GM23338 (cell line): ENCODE measurements around the gene FNDC3B. TPM values are rescaled to one million over a fixed set of nuclear protein-coding genes. Genes with fewer than 3 reads are reported as not detected.

Source experiments
- ATAC-seq: fragments of 200-7000 bp; cut with Tn5 transposase; 3 replicates; pipeline ENCODE4 v1.9.1; 2020
- DNase-seq: peaks from one replicate; pipeline ENCODE4 v3.0.0-alpha.2; 2015; ENCODE audit warnings: low spot score
- H2AFZ ChIP-seq: fragments of 200-600 bp; sonication (generic); 2 replicates; pipeline ENCODE4 v1.8.0; 2016; ENCODE audit warnings: antibody characterized with exemption, mild to moderate bottlenecking, moderate library complexity
- H3F3A ChIP-seq: fragments of 200-600 bp; sonication (generic); replicated peaks from 2 replicates; pipeline ENCODE4 v1.8.0; 2017; ENCODE audit warnings: antibody characterized with exemption, mixed run types, low read depth
- H3K27ac ChIP-seq: fragments of 200-600 bp; sonication (generic); 2 replicates; pipeline ENCODE4 v1.6.1; 2016; ENCODE audit warnings: low read depth
- H3K27me3 ChIP-seq: fragments of 200-600 bp; sonication (generic); 2 replicates; pipeline ENCODE4 v1.8.0; 2016; ENCODE audit warnings: mild to moderate bottlenecking, mixed run types, moderate library complexity; ENCODE audit not compliant: insufficient read depth
- H3K36me3 ChIP-seq: fragments of 200-600 bp; sonication (generic); 2 replicates; pipeline ENCODE4 v1.8.0; 2016; ENCODE audit warnings: mild to moderate bottlenecking; ENCODE audit not compliant: insufficient read depth
- H3K4me1 ChIP-seq: fragments of 200-600 bp; sonication (generic); 2 replicates; pipeline ENCODE4 v1.8.0; 2016; ENCODE audit warnings: mild to moderate bottlenecking, moderate library complexity; ENCODE audit not compliant: insufficient read depth
- H3K4me2 ChIP-seq: fragments of 200-600 bp; sonication (generic); 2 replicates; pipeline ENCODE4 v1.7.1; 2017; ENCODE audit warnings: mixed run types
- H3K4me3 ChIP-seq: fragments of 200-600 bp; sonication (generic); 2 replicates; pipeline ENCODE4 v1.6.1; 2016; ENCODE audit warnings: mixed run types
- H3K79me2 ChIP-seq: fragments of 200-600 bp; sonication (generic); replicated peaks from 2 replicates; pipeline ENCODE4 v1.8.0; 2017; ENCODE audit warnings: mild to moderate bottlenecking; ENCODE audit not compliant: insufficient read depth
- H3K9me2 ChIP-seq: fragments of 200-600 bp; sonication (generic); 2 replicates; pipeline ENCODE4 v1.8.0; 2017; ENCODE audit not compliant: insufficient read depth
- H4K20me1 ChIP-seq: fragments of 200-600 bp; sonication (generic); replicated peaks from 2 replicates; pipeline ENCODE4 v1.8.0; 2017; ENCODE audit warnings: mild to moderate bottlenecking; ENCODE audit not compliant: insufficient read depth
- H3K27ac Mint-ChIP-seq: 2 replicates; pipeline ENCODE4 v1.8.0; 2020; ENCODE audit warnings: inconsistent platforms, mild to moderate bottlenecking, moderate library complexity, mixed read lengths
- H3K27me3 Mint-ChIP-seq: 3 replicates; pipeline ENCODE4 v1.8.0; 2022; ENCODE audit warnings: low read depth, mild to moderate bottlenecking, moderate library complexity, mixed read lengths, inconsistent platforms; ENCODE audit not compliant: insufficient read depth, poor library complexity
- H3K36me3 Mint-ChIP-seq: 3 replicates; pipeline ENCODE4 v1.8.0; 2021; ENCODE audit warnings: low read depth, mild to moderate bottlenecking, inconsistent platforms, moderate library complexity, mixed read lengths
- H3K4me1 Mint-ChIP-seq: 3 replicates; pipeline ENCODE4 v1.8.0; 2020; ENCODE audit warnings: mild to moderate bottlenecking, inconsistent platforms, mixed read lengths
- H3K4me3 Mint-ChIP-seq: 3 replicates; pipeline ENCODE4 v1.8.0; 2021; ENCODE audit warnings: moderate library complexity, mild to moderate bottlenecking, inconsistent platforms, mixed read lengths
- H3K9me3 Mint-ChIP-seq: 3 replicates; pipeline ENCODE4 v1.8.0; 2020; ENCODE audit warnings: moderate library complexity, mild to moderate bottlenecking, inconsistent platforms, mixed read lengths
- CREB1 ChIP-seq: fragments of 250-450 bp; sonication (Bioruptor Pico); IDR thresholded peaks from 2 replicates; pipeline ENCODE4 v1.5.0; 2020; ENCODE audit warnings: low read depth, mild to moderate bottlenecking, moderate library complexity
- EZH2 ChIP-seq: fragments of 200-600 bp; sonication (generic); IDR thresholded peaks from one replicate; pipeline ENCODE4 v1.8.0; 2017; ENCODE audit warnings: antibody characterized with exemption, mild to moderate bottlenecking, low read depth; ENCODE audit not compliant: unreplicated experiment
- EZH2phosphoT487 ChIP-seq: fragments of 200-600 bp; sonication (generic); IDR thresholded peaks from one replicate; pipeline ENCODE4 v1.8.1; 2018; ENCODE audit warnings: antibody characterized with exemption; ENCODE audit not compliant: unreplicated experiment
- JUNB ChIP-seq: IDR thresholded peaks from one replicate; pipeline ENCODE4 v1.6.1; 2016; ENCODE audit warnings: antibody characterized with exemption; ENCODE audit not compliant: unreplicated experiment
- NANOG ChIP-seq: IDR thresholded peaks from 2 replicates; pipeline ENCODE4 v1.6.1; 2016; ENCODE audit warnings: antibody characterized with exemption, borderline replicate concordance
- POLR2AphosphoS5 ChIP-seq: IDR thresholded peaks from 2 replicates; pipeline ENCODE4 v1.6.1; 2016; ENCODE audit warnings: antibody characterized with exemption, low read depth
- STAT1 ChIP-seq: IDR thresholded peaks from one replicate; pipeline ENCODE4 v1.6.1; 2016; ENCODE audit warnings: antibody characterized with exemption; ENCODE audit not compliant: unreplicated experiment
- ZNF114 ChIP-seq: fragments of 250-450 bp; sonication (Bioruptor Pico); IDR thresholded peaks from 2 replicates; pipeline ENCODE4 v1.5.0; 2020; ENCODE audit warnings: mild to moderate bottlenecking, moderate library complexity
- ZNF331 ChIP-seq: fragments of 250-450 bp; sonication (Bioruptor Pico); IDR thresholded peaks from 2 replicates; pipeline ENCODE4 v1.5.0; 2020; ENCODE audit warnings: low read depth, mild to moderate bottlenecking, moderate library complexity
- polyA plus RNA-seq: library from polyadenylated mRNA; unstranded; fragments of >200 nt; fragmentation: Nextera tagmentation; extraction: Ambion mirVana; gene quantifications from 2 replicates; pipeline ENCODE4 v1.2.1, GENCODE V29; 2016
- total RNA-seq: library from RNA; depleted of rRNA; stranded (reverse); fragments of >200 nt; shearing (Covaris generic); gene quantifications from 2 replicates; pipeline ENCODE4 v1.2.3, GENCODE V29; 2014
- TF ChIP-seq, protein P1 (sequence below): IDR thresholded peaks from 2 replicates; pipeline ENCODE4 v1.6.1; 2016; ENCODE audit warnings: antibody characterized with exemption
- TF ChIP-seq, protein P2 (sequence below), 2 experiments: fragments of 200-600 bp in 1 of 2; sonication (generic) in 1 of 2; conservative IDR thresholded peaks; 2 replicates each; pipeline versions ENCODE4 v1.5.1 to v1.6.1; 2016 to 2017; ENCODE audit warnings: antibody characterized with exemption in 2 of 2, low read depth in 2 of 2, mild to moderate bottlenecking in 2 of 2, moderate library complexity in 1 of 2
- TF ChIP-seq, protein P3 (sequence below): fragments of 250-450 bp; sonication (Bioruptor Pico); IDR thresholded peaks from 2 replicates; pipeline ENCODE4 v1.5.0; 2020; ENCODE audit warnings: mild to moderate bottlenecking, moderate library complexity

FNDC3B gene
- total and polyA plus RNA-seq, 2 experiments from 2014 or later = 19.1 to 55.4 TPM

DNA sequence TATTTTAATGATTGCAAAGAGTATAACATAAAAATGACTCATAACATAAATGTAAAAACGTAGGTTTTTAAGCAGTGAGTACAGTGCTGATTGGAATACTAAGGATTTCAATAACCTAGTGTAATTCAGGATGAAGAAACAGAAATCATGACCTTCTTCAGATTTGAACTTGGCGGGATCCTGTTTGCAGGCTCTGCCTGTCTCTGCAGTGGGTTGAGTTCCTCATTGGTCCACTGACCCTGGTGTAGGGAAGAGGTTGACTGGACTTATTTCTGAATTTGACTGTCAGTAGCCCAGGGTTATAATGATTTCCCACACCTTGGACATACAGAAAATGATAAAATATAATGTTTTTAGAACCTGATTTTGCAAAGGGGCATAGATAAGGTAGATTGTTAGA is 171.7 kb downstream of the FNDC3B start:
- no peaks in the 10 kb centered on the region for H3F3A ChIP-seq
- H3K79me2 ChIP-seq = peaks cover 89% of the 10 kb centered on the region
- peaks cover 1% of the 10 kb centered on the region; the same call in 2 of the 3 replicates for H3K9me3 Mint-ChIP-seq
- H2AFZ ChIP-seq = no peak overlapping the region
- DNase-seq = no peak
- no peak for ATAC-seq
- H3K27me3 ChIP-seq = no peaks in the 10 kb centered on the region
- peaks cover 5% of the 10 kb centered on the region; the same call in 1 of the 2 replicates for H4K20me1 ChIP-seq
- no peak overlapping the region for H3K27ac Mint-ChIP-seq
- H3K27me3 Mint-ChIP-seq = peaks cover 8% of the 10 kb centered on the region
- TF ChIP-seq POLR2AphosphoS5 = no peak
- peaks cover 14% of the 10 kb centered on the region; the same call in 2 of the 3 replicates for H3K36me3 Mint-ChIP-seq
- H3K4me2 ChIP-seq = no peak overlapping the region
- H3K27ac ChIP-seq = no peak overlapping the region
- H3K4me3 ChIP-seq = no peak overlapping the region
- peaks cover 24% of the 10 kb centered on the region for H3K4me1 ChIP-seq
- H3K9me2 ChIP-seq = no peaks in the 10 kb centered on the region
- peaks cover 40% of the 10 kb centered on the region for H3K4me1 Mint-ChIP-seq
- H3K4me3 Mint-ChIP-seq = no peak overlapping the region
- H3K36me3 ChIP-seq = no peaks in the 10 kb centered on the region

DNA sequence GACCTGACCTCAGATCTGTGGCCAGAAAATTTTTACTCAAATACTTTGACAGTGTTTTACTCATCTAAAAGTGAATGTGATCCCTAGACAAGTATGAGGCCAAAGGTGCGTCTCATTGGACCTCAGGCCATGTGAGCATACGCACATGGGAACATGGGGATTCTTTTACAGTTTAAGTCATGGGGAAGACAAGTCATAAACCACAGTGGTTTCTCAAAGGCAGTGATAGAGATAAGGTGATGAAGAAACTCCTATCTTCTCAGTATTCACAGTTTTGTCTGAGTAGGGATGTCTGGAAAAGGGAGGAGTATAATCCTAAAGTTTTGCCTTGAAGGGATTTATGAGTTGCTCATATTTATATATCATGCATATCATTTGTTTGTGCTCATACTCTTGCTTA is 173.8 kb downstream of the FNDC3B start:
- ATAC-seq (no peak), DNase-seq (no peak)
- Mint-ChIP-seq H3K4me1 (peaks cover 58% of the 10 kb centered on the region), H3K27me3 (peaks cover 9% of the 10 kb centered on the region), H3K36me3 (peaks cover 4% of the 10 kb centered on the region; the same call in 1 of the 3 replicates), H3K9me3 (no peaks in the 10 kb centered on the region), H3K27ac (no peak overlapping the region; the same call in 1 of the 2 replicates), H3K4me3 (no peak overlapping the region)
- Histone ChIP-seq H3K4me1 (peaks cover 43% of the 10 kb centered on the region), H4K20me1 (peaks cover 5% of the 10 kb centered on the region; the same call in 1 of the 2 replicates), H3K27ac (no peak overlapping the region), H3F3A (no peaks in the 10 kb centered on the region), H3K79me2 (peaks cover 78% of the 10 kb centered on the region), H3K27me3 (no peaks in the 10 kb centered on the region), H3K4me3 (no peak overlapping the region), H3K4me2 (no peak overlapping the region), H2AFZ (no peak overlapping the region), H3K9me2 (no peaks in the 10 kb centered on the region), H3K36me3 (no peaks in the 10 kb centered on the region)
- TF ChIP-seq JUNB = no peak
- TF ChIP-seq POLR2AphosphoS5 = no peak
- no peak for TF ChIP-seq EZH2phosphoT487
- TF ChIP-seq, protein P1, sequence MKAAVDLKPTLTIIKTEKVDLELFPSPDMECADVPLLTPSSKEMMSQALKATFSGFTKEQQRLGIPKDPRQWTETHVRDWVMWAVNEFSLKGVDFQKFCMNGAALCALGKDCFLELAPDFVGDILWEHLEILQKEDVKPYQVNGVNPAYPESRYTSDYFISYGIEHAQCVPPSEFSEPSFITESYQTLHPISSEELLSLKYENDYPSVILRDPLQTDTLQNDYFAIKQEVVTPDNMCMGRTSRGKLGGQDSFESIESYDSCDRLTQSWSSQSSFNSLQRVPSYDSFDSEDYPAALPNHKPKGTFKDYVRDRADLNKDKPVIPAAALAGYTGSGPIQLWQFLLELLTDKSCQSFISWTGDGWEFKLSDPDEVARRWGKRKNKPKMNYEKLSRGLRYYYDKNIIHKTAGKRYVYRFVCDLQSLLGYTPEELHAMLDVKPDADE = no peak
- TF ChIP-seq EZH2 = no peak
- no peak for TF ChIP-seq NANOG
- TF ChIP-seq CREB1 (CRISPR knock-in tag) = no peak
- TF ChIP-seq, protein P2, sequence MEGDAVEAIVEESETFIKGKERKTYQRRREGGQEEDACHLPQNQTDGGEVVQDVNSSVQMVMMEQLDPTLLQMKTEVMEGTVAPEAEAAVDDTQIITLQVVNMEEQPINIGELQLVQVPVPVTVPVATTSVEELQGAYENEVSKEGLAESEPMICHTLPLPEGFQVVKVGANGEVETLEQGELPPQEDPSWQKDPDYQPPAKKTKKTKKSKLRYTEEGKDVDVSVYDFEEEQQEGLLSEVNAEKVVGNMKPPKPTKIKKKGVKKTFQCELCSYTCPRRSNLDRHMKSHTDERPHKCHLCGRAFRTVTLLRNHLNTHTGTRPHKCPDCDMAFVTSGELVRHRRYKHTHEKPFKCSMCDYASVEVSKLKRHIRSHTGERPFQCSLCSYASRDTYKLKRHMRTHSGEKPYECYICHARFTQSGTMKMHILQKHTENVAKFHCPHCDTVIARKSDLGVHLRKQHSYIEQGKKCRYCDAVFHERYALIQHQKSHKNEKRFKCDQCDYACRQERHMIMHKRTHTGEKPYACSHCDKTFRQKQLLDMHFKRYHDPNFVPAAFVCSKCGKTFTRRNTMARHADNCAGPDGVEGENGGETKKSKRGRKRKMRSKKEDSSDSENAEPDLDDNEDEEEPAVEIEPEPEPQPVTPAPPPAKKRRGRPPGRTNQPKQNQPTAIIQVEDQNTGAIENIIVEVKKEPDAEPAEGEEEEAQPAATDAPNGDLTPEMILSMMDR (conservative IDR thresholded peaks at IDR 0.05; ENCODE audit: low read depth in 2 of 2) = no peak
- TF ChIP-seq STAT1 = no peak
- no peak for TF ChIP-seq ZNF114
- TF ChIP-seq, protein P3, sequence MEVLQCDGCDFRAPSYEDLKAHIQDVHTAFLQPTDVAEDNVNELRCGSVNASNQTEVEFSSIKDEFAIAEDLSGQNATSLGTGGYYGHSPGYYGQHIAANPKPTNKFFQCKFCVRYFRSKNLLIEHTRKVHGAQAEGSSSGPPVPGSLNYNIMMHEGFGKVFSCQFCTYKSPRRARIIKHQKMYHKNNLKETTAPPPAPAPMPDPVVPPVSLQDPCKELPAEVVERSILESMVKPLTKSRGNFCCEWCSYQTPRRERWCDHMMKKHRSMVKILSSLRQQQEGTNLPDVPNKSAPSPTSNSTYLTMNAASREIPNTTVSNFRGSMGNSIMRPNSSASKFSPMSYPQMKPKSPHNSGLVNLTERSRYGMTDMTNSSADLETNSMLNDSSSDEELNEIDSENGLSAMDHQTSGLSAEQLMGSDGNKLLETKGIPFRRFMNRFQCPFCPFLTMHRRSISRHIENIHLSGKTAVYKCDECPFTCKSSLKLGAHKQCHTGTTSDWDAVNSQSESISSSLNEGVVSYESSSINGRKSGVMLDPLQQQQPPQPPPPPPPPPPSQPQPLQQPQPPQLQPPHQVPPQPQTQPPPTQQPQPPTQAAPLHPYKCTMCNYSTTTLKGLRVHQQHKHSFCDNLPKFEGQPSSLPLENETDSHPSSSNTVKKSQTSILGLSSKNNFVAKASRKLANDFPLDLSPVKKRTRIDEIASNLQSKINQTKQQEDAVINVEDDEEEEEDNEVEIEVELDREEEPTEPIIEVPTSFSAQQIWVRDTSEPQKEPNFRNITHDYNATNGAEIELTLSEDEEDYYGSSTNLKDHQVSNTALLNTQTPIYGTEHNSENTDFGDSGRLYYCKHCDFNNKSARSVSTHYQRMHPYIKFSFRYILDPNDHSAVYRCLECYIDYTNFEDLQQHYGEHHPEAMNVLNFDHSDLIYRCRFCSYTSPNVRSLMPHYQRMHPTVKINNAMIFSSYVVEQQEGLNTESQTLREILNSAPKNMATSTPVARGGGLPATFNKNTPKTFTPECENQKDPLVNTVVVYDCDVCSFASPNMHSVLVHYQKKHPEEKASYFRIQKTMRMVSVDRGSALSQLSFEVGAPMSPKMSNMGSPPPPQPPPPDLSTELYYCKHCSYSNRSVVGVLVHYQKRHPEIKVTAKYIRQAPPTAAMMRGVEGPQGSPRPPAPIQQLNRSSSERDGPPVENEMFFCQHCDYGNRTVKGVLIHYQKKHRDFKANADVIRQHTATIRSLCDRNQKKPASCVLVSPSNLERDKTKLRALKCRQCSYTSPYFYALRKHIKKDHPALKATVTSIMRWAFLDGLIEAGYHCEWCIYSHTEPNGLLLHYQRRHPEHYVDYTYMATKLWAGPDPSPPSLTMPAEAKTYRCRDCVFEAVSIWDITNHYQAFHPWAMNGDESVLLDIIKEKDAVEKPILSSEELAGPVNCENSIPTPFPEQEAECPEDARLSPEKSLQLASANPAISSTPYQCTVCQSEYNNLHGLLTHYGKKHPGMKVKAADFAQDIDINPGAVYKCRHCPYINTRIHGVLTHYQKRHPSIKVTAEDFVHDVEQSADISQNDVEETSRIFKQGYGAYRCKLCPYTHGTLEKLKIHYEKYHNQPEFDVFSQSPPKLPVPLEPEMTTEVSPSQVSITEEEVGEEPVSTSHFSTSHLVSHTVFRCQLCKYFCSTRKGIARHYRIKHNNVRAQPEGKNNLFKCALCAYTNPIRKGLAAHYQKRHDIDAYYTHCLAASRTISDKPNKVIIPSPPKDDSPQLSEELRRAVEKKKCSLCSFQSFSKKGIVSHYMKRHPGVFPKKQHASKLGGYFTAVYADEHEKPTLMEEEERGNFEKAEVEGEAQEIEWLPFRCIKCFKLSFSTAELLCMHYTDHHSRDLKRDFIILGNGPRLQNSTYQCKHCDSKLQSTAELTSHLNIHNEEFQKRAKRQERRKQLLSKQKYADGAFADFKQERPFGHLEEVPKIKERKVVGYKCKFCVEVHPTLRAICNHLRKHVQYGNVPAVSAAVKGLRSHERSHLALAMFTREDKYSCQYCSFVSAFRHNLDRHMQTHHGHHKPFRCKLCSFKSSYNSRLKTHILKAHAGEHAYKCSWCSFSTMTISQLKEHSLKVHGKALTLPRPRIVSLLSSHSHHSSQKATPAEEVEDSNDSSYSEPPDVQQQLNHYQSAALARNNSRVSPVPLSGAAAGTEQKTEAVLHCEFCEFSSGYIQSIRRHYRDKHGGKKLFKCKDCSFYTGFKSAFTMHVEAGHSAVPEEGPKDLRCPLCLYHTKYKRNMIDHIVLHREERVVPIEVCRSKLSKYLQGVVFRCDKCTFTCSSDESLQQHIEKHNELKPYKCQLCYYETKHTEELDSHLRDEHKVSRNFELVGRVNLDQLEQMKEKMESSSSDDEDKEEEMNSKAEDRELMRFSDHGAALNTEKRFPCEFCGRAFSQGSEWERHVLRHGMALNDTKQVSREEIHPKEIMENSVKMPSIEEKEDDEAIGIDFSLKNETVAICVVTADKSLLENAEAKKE (CRISPR knock-in tag) = no peak
- TF ChIP-seq ZNF331 (CRISPR knock-in tag) = no peak
